HepG2 (cell line): ENCODE measurements around the gene CHST1.

Source experiments
- CBFB ChIP-seq: sonication (generic); formaldehyde crosslinking; IDR thresholded peaks from 2 replicates; pipeline ENCODE4 v1.4.0; 2020; ENCODE audit warnings: missing genetic modification reagents
- FOSL1 ChIP-seq: sonication (generic); formaldehyde crosslinking; IDR thresholded peaks from 2 replicates; pipeline ENCODE4 v1.9.0; 2021; ENCODE audit warnings: missing genetic modification reagents, borderline replicate concordance
- FOXJ3 ChIP-seq: sonication (generic); formaldehyde crosslinking; IDR thresholded peaks from 2 replicates; pipeline ENCODE4 v1.4.0; 2020; ENCODE audit warnings: missing genetic modification reagents, mild to moderate bottlenecking, borderline replicate concordance
- GABPA ChIP-seq, 2 experiments: IDR thresholded peaks; 2 replicates each; pipeline ENCODE4 v1.6.1; 2011 to 2016; ENCODE audit warnings: low read depth in 2 of 2, low read length in 1 of 2, missing biosample characterization in 1 of 2, missing genetic modification characterization in 1 of 2
- HNRNPLL ChIP-seq: fragments of 200-400 bp; formaldehyde crosslinking; IDR thresholded peaks from 2 replicates; pipeline ENCODE4 v1.6.1; 2017; ENCODE audit warnings: mild to moderate bottlenecking, low read depth, low read length; ENCODE audit not compliant: poor library complexity, severe bottlenecking
- POLR2AphosphoS5 ChIP-seq: IDR thresholded peaks from 2 replicates; pipeline ENCODE4 v1.6.1; 2012; ENCODE audit warnings: low read depth, low read length
- REXO4 ChIP-seq: sonication (generic); formaldehyde crosslinking; IDR thresholded peaks from 2 replicates; pipeline ENCODE4 v1.8.0; 2022; ENCODE audit warnings: missing genetic modification reagents, mild to moderate bottlenecking, borderline replicate concordance
- SALL1 ChIP-seq: sonication (generic); formaldehyde crosslinking; IDR thresholded peaks from 2 replicates; pipeline ENCODE4 v1.8.0; 2022; ENCODE audit warnings: mild to moderate bottlenecking, missing genetic modification reagents
- TARDBP ChIP-seq: sonication (generic); formaldehyde crosslinking; IDR thresholded peaks from 2 replicates; pipeline ENCODE4 v1.8.0; 2022; ENCODE audit warnings: mild to moderate bottlenecking, missing genetic modification reagents
- ZFX ChIP-seq: sonication (generic); formaldehyde crosslinking; IDR thresholded peaks from 2 replicates; pipeline ENCODE4 v1.4.0; 2020; ENCODE audit warnings: mild to moderate bottlenecking, low read depth, missing genetic modification reagents, moderate library complexity
- ZKSCAN8 ChIP-seq: IDR thresholded peaks from 2 replicates; pipeline ENCODE4 v1.6.1; 2016; ENCODE audit warnings: borderline replicate concordance, missing genetic modification reagents, missing compliant biosample characterization
- TF ChIP-seq, protein P1 (sequence below): sonication (generic); formaldehyde crosslinking; IDR thresholded peaks from 2 replicates; pipeline ENCODE4 v1.5.0; 2020; ENCODE audit warnings: mild to moderate bottlenecking, missing genetic modification reagents, moderate library complexity
- TF ChIP-seq, protein P2 (sequence below): sonication (generic); formaldehyde crosslinking; IDR thresholded peaks from 2 replicates; pipeline ENCODE4 v1.4.0; 2020; ENCODE audit warnings: low read depth, mild to moderate bottlenecking, missing genetic modification reagents

DNA sequence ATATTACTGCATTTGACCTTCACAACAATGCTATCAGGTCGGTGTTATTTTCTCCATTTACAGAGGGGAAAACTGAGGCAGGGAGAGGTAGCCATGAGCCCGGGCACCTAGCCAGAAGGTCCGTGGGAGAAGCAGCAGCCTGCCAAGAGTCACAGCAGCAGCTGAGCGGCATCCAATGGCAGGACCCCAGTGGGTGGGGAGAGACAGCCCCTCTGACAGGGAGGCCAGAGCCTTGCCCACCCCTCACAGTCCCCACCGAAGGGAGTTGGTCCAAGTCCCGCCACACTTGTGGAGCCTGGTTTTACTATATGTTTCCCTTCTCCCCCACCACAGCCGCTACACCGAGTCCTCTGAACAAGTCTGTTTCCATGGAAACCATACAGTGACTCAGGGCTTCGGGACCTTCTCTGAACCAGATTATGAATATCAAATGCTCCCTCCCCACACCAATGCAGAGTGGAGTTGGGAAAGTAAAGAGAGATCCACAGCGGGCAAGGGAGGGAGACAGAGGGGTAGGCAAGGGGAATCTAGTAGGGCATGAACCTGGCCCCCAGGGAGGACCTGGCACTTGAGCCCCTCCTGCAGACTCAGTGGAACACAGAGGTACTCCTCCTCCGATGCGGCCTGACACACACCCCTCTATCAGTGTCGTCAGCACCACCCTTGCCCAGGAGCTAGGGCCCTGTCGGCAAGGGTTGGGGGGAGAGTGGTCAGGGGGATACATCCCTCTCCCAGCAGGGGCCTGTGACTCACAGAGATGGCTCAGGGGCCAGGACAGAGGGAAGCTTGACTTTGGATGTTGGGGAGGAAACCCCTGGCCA is 2.5 kb downstream of the CHST1 start:
- TF ChIP-seq, protein P1, sequence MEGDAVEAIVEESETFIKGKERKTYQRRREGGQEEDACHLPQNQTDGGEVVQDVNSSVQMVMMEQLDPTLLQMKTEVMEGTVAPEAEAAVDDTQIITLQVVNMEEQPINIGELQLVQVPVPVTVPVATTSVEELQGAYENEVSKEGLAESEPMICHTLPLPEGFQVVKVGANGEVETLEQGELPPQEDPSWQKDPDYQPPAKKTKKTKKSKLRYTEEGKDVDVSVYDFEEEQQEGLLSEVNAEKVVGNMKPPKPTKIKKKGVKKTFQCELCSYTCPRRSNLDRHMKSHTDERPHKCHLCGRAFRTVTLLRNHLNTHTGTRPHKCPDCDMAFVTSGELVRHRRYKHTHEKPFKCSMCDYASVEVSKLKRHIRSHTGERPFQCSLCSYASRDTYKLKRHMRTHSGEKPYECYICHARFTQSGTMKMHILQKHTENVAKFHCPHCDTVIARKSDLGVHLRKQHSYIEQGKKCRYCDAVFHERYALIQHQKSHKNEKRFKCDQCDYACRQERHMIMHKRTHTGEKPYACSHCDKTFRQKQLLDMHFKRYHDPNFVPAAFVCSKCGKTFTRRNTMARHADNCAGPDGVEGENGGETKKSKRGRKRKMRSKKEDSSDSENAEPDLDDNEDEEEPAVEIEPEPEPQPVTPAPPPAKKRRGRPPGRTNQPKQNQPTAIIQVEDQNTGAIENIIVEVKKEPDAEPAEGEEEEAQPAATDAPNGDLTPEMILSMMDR (CRISPR knock-in tag): no peak
- no peak for TF ChIP-seq SALL1 (CRISPR knock-in tag)
- no peak for TF ChIP-seq ZFX (CRISPR knock-in tag)
- TF ChIP-seq REXO4 (CRISPR knock-in tag): no peak
- no peak for TF ChIP-seq CBFB (CRISPR knock-in tag)
- TF ChIP-seq, protein P2, sequence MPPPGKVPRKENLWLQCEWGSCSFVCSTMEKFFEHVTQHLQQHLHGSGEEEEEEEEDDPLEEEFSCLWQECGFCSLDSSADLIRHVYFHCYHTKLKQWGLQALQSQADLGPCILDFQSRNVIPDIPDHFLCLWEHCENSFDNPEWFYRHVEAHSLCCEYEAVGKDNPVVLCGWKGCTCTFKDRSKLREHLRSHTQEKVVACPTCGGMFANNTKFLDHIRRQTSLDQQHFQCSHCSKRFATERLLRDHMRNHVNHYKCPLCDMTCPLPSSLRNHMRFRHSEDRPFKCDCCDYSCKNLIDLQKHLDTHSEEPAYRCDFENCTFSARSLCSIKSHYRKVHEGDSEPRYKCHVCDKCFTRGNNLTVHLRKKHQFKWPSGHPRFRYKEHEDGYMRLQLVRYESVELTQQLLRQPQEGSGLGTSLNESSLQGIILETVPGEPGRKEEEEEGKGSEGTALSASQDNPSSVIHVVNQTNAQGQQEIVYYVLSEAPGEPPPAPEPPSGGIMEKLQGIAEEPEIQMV: no peak
- no peak for TF ChIP-seq GABPA (IDR thresholded peaks at IDR 0.05; ENCODE audit: low read depth, low read length)
- TF ChIP-seq GABPA (CRISPR knock-in tag; IDR thresholded peaks at IDR 0.05; ENCODE audit: low read depth): no peak
- TF ChIP-seq ZKSCAN8 (CRISPR knock-in tag): no peak
- no peak for TF ChIP-seq FOSL1 (CRISPR knock-in tag)
- no peak for TF ChIP-seq HNRNPLL
- TF ChIP-seq POLR2AphosphoS5: no peak
- no peak for TF ChIP-seq TARDBP
- no peak for TF ChIP-seq FOXJ3
